HG03159 (cell line): ENCODE results near the gene MTG2.

Experiments
- ATAC-seq: cut with Tn5 transposase; IDR thresholded peaks from one replicate; pipeline ENCODE4 v1.9.1; 2021; ENCODE audit warnings: mild to moderate bottlenecking, moderate library complexity; ENCODE audit not compliant: unreplicated experiment

Gene MTG2, protein sequence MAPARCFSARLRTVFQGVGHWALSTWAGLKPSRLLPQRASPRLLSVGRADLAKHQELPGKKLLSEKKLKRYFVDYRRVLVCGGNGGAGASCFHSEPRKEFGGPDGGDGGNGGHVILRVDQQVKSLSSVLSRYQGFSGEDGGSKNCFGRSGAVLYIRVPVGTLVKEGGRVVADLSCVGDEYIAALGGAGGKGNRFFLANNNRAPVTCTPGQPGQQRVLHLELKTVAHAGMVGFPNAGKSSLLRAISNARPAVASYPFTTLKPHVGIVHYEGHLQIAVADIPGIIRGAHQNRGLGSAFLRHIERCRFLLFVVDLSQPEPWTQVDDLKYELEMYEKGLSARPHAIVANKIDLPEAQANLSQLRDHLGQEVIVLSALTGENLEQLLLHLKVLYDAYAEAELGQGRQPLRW

DNA sequence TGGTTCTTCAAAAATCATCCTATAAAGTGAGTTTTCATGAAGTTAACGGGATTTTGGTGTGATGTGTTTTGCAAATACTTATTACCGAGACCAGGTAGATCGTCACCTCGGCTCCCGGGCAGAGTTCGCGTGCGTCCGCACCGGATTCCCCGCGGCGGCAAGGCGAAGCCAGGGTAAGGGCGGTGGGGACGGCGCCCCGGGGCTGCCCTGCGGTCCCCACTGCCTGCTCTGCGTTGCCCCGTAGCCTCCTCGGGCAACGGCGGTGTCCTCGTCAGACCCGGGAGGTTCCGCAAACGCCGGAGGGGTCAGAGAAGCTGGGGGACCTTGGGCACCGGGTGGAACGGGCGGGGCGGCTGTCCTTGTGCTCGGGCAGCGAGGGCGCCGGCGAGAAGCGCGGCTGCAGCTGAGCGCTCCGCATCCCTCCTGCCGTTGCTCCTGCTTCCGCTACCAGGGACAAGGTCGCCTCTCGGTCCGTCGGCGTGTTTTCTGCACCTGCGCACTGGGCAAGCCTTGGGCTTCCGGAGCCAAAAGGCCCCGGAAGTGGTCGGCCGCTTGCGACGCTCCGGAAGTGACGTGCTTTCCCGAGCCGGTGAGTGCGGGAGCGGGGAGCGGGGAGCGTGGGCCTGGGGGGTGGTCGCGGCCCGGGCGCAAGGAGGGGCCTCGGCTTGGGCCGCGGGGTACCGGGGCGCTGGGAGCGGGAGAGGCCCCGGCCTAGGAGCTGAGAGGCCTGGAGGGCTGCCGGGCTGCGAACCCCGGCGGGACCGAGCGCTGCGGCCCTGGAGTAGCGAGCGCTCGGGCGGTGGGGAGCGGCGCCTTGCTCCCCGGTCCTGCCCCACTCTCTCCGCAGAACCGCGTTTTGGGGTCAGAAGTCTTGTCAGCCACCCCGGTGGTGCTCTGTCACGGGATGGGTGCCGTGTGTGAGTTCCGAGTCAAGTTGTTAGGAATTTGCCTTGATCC, at the start of gene MTG2:
TSS of gene MTG2 (plus strand) at position 560 of the 957 bp plus-strand sequence. CDS start 10,393 bp downstream, outside the sequence.
- peak; percentile 94 for ATAC-seq

DNA sequence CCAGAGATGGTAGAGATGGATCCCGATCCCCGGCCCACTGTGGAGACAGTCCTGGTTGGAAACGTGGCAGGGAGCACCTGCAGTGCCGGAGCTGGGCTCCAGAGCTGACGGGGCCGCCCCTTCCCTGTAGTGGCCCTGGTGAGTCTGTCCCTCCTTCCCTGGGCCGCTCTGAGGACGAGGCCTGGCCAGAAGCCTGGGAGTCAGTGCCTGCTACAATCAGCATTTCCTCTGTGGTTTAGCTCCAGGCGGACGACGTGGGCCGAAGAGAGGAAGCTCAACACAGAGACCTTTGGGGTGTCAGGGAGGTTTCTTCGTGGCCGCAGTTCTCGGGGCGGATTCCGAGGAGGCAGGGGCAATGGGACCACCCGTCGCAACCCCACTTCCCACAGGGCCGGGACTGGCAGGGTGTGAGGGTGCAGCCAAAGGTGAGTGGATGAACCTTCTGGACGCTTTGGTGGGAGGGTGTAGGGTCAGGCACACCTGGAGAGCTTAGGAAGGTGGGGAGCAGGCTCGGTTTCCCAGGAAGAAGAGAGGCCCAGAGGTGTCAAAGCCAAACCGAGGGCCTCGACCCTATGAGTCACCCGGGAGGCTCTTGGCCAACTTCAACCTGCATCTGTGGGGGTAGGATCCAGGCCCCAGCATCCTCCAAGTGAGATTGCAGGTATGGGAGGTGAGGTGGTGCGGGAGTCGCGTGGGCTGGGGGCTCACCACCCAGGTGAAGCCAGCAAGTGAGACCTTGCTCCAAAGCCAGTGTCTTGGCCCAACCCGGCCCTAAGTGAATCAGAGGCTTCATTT, 49.6 kb upstream of the MTG2 start:
- no peak for ATAC-seq

DNA sequence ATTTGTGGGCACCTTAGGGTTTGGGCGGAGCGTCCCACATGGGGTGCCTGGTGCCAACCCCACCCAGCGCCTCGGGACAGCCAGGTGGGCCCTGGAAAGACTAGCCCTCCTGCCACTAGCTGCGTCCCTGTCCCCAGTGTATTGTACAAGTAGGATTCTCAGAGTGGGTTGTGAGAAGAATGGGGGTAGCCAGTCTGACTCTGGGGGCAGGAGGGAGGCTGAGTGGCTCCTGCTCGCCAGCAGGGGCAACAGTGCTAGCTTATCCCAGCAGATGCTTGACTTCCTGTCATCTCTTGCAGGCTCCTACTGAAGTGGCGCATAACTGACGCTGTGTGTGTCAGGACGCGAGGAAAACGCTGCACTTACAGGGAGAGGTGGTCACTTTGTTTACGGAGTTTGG, 49.0 kb upstream of the MTG2 start:
- no peak for ATAC-seq

DNA sequence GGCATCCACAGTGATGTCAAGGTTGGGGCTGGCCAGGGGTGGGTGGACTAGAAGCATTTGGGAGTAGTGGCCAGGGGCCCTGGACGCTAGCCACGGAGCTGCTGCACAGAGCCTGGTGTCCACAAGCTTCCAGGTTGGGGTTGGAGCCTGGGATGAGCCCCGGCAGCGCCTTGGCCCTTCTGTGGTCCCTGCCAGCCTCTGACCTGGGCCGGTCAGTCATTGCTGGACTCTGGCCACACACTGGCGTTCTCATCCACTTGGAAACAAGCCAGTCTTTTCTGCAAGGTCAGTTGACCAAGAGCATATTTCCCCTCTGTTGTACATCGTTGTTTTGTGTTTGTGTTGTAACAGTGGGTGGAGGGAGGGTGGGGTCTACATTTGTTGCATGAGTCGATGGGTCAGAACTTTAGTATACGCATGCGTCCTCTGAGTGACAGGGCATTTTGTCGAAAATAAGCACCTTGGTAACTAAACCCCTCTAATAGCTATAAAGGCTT, 48.0 kb upstream of the MTG2 start:
- no peak for ATAC-seq

DNA sequence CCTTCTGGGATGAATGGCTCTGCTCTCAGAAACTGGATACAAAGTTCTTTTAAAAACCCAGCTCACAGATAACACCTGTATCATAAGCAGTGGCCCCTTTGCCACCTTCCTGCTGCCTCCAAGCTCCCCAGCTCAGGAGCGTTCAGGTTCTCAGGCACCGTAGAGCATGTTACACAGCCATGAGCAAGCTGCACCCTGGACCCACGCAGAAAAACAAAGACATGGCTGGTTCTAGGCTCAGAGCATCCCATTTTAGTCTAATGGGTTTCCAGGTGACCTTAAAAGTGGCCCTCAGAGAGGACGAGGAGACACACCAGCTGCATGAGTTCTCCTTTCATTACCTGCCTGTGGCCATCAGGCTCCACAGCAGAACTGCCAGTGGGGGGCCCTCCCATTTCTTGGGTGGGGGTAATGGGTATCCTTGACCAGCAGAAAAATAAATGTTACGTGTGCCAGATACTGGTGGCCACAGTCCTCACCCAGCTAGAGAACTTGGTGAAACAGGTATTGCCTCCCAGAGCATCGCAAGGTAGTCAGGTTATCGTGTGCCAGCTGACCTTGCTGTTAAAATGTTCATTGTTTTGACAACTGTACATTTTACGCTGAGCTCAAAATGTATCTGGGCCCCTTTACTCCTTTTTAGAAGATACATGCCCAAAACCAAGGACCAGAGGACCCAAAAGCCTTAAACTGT, 47.1 kb upstream of the MTG2 start:
- no peak for ATAC-seq

DNA sequence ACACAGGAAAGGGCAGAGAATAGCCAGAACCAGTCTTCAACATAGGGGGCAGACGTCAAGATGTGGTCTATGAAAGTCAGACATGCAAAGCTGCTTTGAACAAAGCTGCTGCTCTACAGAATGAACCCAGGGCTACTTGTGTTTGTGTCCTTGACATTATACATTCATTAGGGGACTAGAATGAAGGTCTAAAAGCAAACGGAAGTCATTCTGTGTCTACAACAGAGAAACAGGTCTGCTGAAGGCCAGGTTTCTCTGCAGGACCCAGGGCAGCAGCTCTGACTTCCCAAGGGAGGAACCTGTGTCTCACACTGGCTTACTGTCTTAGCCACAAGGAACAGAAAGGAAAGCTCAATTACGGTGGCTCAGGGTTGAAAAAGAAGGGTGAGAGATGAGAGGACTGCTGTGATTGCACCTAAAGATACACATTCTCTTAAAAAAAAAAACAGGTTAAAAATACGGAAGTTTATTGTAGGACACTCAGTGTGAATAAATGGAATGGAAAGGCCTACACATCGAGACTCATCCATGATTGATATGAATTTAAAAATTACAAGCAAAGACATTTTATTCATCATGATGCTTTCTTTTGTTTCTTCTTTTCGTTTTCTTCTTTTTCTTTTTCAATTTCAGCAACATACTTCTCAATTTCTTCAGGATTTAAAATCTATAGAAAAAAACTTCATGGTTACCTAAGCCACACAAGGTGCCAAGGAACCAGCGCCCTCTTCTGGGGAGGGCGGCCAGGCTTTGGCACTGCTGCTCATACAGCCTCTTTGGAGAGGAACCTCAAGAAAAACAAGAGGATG, 46.3 kb upstream of the MTG2 start:
- ATAC-seq, result no peak

DNA sequence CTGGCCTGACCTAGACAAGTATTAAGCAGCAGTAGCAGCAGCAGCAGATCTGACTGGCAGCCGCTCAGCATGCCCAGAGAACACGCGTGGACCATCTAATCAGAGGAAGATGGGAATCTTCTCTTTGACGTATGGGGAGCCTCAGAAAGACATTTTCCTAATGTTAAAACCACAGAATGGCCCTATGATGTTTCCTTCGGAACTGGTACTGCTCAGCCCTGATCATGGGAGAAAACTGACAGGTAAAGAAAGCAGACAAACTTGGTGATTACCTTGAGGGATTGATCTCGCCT, 45.8 kb upstream of the MTG2 start:
- ATAC-seq, result no peak

DNA sequence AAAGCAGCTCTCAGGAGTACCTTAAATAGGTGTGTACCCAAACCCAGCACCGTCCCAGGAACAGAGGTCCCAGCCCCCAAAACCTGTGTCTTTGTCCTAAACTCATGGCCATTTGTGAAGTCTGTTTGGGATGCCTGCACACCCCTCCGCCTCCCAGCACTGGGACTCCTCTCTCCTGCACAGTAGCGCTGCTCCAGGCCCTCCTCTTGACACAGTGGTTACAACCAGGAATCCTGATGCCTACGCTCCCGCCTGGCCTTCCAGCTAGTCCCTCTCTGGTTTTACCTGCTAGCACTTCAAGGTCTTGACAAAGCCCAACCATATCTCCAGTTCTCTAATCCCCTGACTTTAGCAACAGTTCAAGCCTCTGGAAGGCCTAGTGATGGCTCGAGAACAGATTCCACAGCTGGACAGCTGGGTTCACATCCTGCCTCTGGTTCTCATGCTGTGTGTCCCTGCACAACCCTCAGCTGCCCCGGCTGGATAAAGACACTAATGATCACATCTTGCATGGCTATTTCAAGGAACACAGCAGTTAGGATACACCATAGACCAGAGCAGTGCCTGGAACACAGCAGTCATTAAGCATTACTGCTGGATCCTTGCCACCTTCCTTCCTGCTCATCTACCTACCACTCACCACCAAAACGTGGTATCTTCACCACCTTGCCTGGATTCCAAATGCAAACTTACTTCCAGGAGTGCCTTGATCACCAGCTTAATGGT, 45.2 kb upstream of the MTG2 start:
- no peak for ATAC-seq

DNA sequence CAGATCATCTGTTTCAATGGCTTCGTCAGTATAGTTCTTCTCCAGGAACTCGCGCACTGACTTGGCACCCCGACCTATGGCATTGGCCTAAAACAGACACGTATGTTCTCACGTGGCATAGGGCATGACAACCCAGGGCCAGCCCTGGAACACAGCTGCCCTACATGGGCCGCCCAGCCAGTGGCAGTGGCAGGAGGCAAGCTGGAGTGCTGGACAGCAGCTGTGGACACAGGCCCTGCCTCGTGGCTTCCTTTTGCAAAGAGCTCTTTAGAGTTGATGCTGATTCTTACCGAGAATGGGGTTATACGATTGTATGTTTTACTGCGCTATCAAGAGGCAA, 44.7 kb upstream of the MTG2 start:
- no peak for ATAC-seq

DNA sequence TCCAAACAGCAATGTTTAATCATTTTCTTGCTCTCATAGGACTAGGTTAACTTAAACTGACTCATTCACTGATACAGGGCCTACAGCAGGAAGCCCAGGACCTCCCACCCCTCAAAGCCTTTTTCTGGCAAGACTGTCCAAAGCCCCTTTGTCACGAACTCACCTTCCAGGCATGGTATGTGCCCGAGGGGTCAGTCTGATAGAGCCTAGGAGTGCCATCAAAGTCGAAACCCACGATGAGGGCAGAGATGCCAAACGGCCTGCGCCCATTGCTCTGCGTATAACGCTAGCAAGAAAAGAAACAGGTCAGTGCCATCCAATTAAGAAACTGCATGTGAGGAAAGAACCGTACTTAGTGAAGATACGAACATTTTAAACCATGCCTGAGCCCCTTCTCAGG, 43.9 kb upstream of the MTG2 start:
- no peak for ATAC-seq

DNA sequence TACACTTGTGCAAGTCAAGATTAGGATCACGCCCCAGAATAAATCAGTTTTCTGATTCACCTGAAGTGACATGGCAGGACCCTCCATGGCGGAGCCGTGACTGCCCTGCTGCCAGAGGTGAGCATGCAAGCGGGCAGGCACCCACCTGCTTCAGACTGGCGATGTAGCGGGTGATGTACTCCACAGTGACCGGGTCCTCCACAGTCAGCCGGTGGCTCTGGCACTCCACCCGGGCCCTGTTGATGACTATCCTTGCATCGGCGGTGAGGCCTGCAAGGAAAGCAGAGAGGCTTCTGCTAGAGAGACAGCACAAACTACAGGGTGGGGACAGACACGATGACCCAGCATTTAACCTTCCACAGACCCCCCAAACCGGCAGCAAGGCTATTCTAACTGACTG, 43.2 kb upstream of the MTG2 start:
- ATAC-seq, result no peak

DNA sequence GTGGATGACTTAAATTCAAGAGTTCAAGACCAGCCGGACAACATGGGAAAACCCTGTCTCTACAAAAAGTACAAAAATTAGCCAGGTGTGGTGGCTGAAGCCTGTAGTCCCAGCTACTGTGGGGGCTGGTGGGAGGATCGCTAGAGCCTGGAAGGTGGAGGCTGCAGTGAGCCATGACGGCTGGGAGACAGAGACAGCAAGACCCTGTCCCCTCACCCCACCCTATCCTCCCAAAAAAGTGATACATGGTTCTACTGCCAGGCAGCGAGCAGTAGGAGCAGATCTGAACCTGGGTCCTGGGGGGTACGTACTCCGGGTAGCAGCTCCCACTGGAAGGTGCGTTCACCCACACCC, 41.8 kb upstream of the MTG2 start:
- no peak for ATAC-seq

DNA sequence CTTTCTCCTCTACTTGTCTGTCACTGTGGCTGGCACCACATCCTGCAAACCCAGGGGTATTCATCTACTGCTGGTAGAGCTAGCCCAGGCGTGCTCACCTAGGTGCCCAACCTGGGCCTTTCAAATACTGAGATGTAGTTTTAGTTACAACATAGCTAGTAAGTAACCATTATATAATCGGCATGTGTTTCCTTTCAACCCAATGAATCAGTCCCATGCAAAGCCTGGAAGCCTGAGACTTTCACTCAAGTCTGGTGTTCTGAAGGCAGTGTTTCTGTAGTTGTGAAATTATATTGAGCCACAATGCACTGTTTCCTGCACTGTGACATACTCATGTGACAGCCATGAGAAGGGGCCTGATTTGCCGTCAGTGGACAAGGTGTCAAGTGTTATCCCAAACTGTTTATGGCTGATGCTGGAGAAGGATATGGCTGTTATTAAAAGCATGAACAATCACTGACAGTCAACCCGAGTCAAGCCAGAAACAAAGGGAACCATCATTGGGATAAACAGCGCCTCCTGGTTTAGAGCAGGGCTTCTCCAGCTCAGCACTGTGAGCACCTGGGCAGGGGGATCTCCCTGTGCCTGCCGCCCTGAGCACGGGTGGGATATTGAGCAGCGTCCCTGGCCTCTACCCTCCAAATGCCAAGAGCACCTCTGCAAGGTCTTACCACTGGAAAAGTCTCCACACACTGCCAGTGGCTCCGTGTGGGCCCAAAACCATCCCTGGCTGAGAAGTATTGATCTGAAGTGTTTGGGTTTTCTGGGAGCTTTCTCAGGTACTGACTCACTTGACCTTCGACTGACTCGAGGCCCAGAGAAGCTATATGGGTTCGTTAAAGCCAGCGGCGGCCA, 41.2 kb upstream of the MTG2 start:
- no peak for ATAC-seq

DNA sequence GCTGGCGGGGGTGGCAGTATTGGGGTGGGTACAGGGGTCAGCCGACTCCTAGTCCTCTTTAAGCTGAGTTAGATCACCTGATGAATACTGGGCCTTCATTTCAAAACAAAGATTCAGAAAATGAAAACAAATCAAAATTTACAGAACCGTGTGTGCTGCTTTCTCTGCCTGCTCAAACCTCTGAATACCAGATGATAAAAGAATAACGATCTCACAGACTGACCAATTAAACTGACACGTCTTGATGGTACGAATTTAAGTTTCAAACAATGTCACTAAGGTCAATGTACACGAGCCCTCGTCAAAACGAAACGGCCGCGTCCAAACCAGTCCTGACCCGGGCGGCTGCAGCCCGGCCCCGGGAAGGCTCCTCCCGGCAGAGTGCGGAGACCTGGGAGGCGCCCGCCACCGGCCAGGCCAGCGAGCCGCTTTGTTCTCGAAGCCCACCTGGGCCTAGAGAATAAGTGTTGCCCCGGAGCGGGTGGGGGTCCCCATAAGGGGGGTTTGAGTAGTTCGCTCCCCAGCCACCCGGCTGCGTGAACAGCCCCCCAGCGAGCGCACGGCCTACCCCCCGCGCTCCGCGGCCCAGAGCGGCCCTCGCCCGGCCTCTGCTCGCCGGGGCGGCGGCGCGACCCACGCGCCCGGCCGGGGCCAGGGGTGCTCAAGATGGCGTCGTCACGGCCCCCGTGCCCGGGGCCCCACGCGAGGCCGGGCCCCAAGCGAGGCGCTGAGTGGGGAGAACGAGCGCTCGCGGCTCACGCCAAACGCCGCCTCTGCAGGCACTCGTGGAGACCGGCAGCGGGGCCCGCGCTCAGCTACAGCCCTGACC, 40.4 kb upstream of the MTG2 start:
- peak; percentile 15 for ATAC-seq

DNA sequence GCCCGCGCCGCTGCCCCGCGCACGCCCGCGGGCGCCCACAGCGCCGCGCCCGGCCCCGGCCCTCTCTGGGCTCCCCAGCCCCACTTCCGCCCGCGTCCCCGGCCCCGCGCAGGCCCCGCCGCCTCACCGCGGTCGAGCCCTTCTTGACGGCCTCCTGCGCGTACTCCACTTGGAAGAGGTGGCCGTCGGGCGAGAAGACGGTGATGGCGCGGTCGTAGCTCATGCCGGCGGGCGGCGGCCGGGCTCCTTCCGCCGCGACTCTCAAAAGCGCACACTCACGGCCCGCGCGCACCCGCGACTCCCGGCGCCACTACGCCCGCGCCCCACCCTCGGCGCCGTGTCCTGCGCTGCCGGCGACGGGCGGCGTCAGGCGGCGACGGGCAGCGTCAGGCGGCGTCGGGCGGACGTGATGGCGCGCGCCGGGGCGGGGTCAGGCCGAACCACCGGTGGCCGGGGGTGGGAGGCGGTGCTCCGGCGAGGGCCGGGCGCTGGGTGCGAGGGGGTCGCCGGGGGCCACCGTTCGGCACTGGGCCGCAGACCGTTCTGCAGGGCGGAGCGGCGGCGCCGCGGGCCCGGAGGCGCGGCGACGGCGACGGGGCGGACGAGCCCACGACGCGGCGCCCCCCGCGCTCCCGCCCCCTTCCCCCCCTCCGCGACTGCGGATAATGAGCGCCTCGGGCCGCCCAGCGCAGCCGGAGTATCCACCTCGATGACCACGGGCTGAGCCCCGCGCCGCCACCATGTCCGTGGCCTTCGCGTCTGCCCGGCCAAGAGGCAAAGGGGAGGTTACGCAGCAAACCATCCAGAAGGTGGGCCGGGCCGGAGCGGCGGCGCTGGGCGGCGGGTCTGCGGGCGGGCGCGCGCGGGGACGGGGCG, 39.5 kb upstream of the MTG2 start, which contains the start of the genes PSMA7 and SS18L1:
TSS of gene PSMA7 (minus strand) at position 314 of the 876 bp plus-strand sequence. CDS start at position 223, 91 bp downstream.
TSS of gene SS18L1 (plus strand) at position 689 of the 876 bp plus-strand sequence. CDS start at position 741, 52 bp downstream.
- peak; percentile 74 for ATAC-seq
